HepG2 (cell line): ENCODE data around the gene PRKAR1B.

Experiments used
- ELK4 ChIP-seq: sonication (generic); formaldehyde crosslinking; IDR thresholded peaks from 2 replicates; pipeline ENCODE4 v1.9.0; 2021; ENCODE audit warnings: missing genetic modification reagents, borderline replicate concordance
- HMGXB4 ChIP-seq, 2 experiments: sonication (generic) in 1 of 2; formaldehyde crosslinking in 1 of 2; IDR thresholded peaks; 2 replicates each; pipeline versions ENCODE4 v1.4.0 to v1.6.1; 2018 to 2020; ENCODE audit warnings: missing genetic modification reagents in 2 of 2, borderline replicate concordance in 1 of 2, low read depth in 1 of 2, mild to moderate bottlenecking in 1 of 2, missing biosample characterization in 1 of 2
- KAT2B ChIP-seq: fragments of 150-350 bp; IDR thresholded peaks from 2 replicates; pipeline ENCODE4 v1.6.1; 2014; ENCODE audit warnings: low read depth, low read length, borderline replicate concordance
- RFXAP ChIP-seq: sonication (generic); formaldehyde crosslinking; IDR thresholded peaks from 2 replicates; pipeline ENCODE4 v1.4.0; 2020; ENCODE audit warnings: missing genetic modification reagents, borderline replicate concordance
- SIN3A ChIP-seq: IDR thresholded peaks from 2 replicates; pipeline ENCODE4 v1.6.1; 2011; ENCODE audit warnings: low read depth, mild to moderate bottlenecking, control low read depth, low read length, borderline replicate concordance
- ZNF644 ChIP-seq: IDR thresholded peaks from 2 replicates; pipeline ENCODE4 v1.6.1; 2016; ENCODE audit warnings: low read depth
- TF ChIP-seq, protein P1 (sequence below): sonication (generic); formaldehyde crosslinking; IDR thresholded peaks from 2 replicates; pipeline ENCODE4 v1.5.0; 2020; ENCODE audit warnings: mild to moderate bottlenecking, missing genetic modification reagents, moderate library complexity
- TF ChIP-seq, protein P2 (sequence below): IDR thresholded peaks from 2 replicates; pipeline ENCODE4 v1.6.1; 2012; ENCODE audit warnings: low read length, improper control_type of control experiment
- TF ChIP-seq, protein P3 (sequence below): sonication (generic); formaldehyde crosslinking; IDR thresholded peaks from 2 replicates; pipeline ENCODE4 v1.5.1; 2020; ENCODE audit warnings: mild to moderate bottlenecking, missing genetic modification reagents, moderate library complexity

GRCh38 chr7:584820-585219 is 142.3 kb downstream of the PRKAR1B start:
- TF ChIP-seq, protein P1, sequence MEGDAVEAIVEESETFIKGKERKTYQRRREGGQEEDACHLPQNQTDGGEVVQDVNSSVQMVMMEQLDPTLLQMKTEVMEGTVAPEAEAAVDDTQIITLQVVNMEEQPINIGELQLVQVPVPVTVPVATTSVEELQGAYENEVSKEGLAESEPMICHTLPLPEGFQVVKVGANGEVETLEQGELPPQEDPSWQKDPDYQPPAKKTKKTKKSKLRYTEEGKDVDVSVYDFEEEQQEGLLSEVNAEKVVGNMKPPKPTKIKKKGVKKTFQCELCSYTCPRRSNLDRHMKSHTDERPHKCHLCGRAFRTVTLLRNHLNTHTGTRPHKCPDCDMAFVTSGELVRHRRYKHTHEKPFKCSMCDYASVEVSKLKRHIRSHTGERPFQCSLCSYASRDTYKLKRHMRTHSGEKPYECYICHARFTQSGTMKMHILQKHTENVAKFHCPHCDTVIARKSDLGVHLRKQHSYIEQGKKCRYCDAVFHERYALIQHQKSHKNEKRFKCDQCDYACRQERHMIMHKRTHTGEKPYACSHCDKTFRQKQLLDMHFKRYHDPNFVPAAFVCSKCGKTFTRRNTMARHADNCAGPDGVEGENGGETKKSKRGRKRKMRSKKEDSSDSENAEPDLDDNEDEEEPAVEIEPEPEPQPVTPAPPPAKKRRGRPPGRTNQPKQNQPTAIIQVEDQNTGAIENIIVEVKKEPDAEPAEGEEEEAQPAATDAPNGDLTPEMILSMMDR (CRISPR knock-in tag), result no peak
- TF ChIP-seq, protein P2, sequence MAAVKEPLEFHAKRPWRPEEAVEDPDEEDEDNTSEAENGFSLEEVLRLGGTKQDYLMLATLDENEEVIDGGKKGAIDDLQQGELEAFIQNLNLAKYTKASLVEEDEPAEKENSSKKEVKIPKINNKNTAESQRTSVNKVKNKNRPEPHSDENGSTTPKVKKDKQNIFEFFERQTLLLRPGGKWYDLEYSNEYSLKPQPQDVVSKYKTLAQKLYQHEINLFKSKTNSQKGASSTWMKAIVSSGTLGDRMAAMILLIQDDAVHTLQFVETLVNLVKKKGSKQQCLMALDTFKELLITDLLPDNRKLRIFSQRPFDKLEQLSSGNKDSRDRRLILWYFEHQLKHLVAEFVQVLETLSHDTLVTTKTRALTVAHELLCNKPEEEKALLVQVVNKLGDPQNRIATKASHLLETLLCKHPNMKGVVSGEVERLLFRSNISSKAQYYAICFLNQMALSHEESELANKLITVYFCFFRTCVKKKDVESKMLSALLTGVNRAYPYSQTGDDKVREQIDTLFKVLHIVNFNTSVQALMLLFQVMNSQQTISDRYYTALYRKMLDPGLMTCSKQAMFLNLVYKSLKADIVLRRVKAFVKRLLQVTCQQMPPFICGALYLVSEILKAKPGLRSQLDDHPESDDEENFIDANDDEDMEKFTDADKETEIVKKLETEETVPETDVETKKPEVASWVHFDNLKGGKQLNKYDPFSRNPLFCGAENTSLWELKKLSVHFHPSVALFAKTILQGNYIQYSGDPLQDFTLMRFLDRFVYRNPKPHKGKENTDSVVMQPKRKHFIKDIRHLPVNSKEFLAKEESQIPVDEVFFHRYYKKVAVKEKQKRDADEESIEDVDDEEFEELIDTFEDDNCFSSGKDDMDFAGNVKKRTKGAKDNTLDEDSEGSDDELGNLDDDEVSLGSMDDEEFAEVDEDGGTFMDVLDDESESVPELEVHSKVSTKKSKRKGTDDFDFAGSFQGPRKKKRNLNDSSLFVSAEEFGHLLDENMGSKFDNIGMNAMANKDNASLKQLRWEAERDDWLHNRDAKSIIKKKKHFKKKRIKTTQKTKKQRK, result no peak
- TF ChIP-seq ELK4 (CRISPR knock-in tag) (no peak), SIN3A (no peak), ZNF644 (CRISPR knock-in tag) (no peak), HMGXB4 (CRISPR knock-in tag; IDR thresholded peaks at IDR 0.05; ENCODE audit: borderline replicate concordance in 1 of 2, low read depth in 1 of 2) (no peak), KAT2B (no peak), RFXAP (CRISPR knock-in tag) (no peak)
- TF ChIP-seq, protein P3, sequence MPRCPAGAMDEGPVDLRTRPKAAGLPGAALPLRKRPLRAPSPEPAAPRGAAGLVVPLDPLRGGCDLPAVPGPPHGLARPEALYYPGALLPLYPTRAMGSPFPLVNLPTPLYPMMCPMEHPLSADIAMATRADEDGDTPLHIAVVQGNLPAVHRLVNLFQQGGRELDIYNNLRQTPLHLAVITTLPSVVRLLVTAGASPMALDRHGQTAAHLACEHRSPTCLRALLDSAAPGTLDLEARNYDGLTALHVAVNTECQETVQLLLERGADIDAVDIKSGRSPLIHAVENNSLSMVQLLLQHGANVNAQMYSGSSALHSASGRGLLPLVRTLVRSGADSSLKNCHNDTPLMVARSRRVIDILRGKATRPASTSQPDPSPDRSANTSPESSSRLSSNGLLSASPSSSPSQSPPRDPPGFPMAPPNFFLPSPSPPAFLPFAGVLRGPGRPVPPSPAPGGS (CRISPR knock-in tag), result no peak
